Activated CD8-positive, alpha-beta T cell treated with anti-CD3 and anti-CD28 coated beads for 36 hours (primary cell): ENCODE data around the gene TGDS. TPM values are rescaled to one million over a fixed set of nuclear protein-coding genes. Genes with fewer than 3 reads are reported as not detected.

Experiments used
- ATAC-seq: fragments of 200-7000 bp; cut with Tn5 transposase; one replicate; pipeline ENCODE4 v1.10.0; 2021; ENCODE audit warnings: mild to moderate bottlenecking, moderate library complexity
- CTCF ChIA-PET: fragments of 350-600 bp; sonication (Branson Sonifier 250); formaldehyde crosslinking; loops from one replicate; lab custom pipeline; 2021; ENCODE audit warnings: antibody characterized with exemption; lab: Charles Lee
- POLR2A ChIA-PET: fragments of 350-600 bp; sonication (Branson Sonifier 250); formaldehyde crosslinking; loops from one replicate; lab custom pipeline; 2021; ENCODE audit warnings: antibody characterized with exemption; lab: Charles Lee
- DNase-seq: peaks from one replicate; pipeline ENCODE4 v3.0.0-alpha.2; 2020
- H3K27ac Mint-ChIP-seq: one replicate; pipeline ENCODE4 v1.8.0; 2021; ENCODE audit warnings: mild to moderate bottlenecking, mixed read lengths
- H3K27me3 Mint-ChIP-seq: one replicate; pipeline ENCODE4 v1.8.0; 2021; ENCODE audit warnings: mixed read lengths
- H3K36me3 Mint-ChIP-seq: one replicate; pipeline ENCODE4 v1.8.0; 2021; ENCODE audit warnings: low read depth, mixed read lengths
- H3K4me1 Mint-ChIP-seq: one replicate; pipeline ENCODE4 v1.8.0; 2021; ENCODE audit warnings: low read depth, mixed read lengths
- H3K4me3 Mint-ChIP-seq: one replicate; pipeline ENCODE4 v1.8.0; 2021; ENCODE audit warnings: mild to moderate bottlenecking, moderate library complexity, mixed read lengths
- H3K9me3 Mint-ChIP-seq: one replicate; pipeline ENCODE4 v1.8.0; 2021; ENCODE audit warnings: mixed read lengths
- intact Hi-C: fragments of 100-400 bp; cut with micrococcal nuclease; formaldehyde crosslinking; loops from one replicate; pipeline ENCODE4 v1.10.0; 2022
- total RNA-seq, 2 experiments: library from RNA; stranded (reverse); gene quantifications; one replicate each; pipeline ENCODE4 v1.2.3, GENCODE V29; 2021
- TF ChIP-seq, protein P1 (sequence below): fragments of 200-600 bp; IDR thresholded peaks from one replicate; pipeline ENCODE4 v1.8.0; 2022; ENCODE audit warnings: antibody characterized with exemption, mild to moderate bottlenecking

TGDS gene
- total RNA-seq, 2 experiments from 2014 or later: 24.0 to 27.0 TPM

- POLR2A ChIA-PET: no interaction called here
- Mint-ChIP-seq H3K27ac (no peak overlapping the region), H3K27me3 (no peaks in the 10 kb centered on the region), H3K36me3 (peaks cover 21% of the 10 kb centered on the region), H3K9me3 (peaks cover 2% of the 10 kb centered on the region), H3K4me1 (peaks cover 4% of the 10 kb centered on the region), H3K4me3 (no peak overlapping the region)
- CTCF ChIA-PET: interaction anchor here (3.4 to 4.6 kb wide), 2 partner anchors 12 to 15 kb away, joined by 16 to 24 read pairs; no protein-coding TSS in a partner anchor
- intact Hi-C loops: no loop called here
- peak; percentile 47 for ATAC-seq
- TF ChIP-seq, protein P1, sequence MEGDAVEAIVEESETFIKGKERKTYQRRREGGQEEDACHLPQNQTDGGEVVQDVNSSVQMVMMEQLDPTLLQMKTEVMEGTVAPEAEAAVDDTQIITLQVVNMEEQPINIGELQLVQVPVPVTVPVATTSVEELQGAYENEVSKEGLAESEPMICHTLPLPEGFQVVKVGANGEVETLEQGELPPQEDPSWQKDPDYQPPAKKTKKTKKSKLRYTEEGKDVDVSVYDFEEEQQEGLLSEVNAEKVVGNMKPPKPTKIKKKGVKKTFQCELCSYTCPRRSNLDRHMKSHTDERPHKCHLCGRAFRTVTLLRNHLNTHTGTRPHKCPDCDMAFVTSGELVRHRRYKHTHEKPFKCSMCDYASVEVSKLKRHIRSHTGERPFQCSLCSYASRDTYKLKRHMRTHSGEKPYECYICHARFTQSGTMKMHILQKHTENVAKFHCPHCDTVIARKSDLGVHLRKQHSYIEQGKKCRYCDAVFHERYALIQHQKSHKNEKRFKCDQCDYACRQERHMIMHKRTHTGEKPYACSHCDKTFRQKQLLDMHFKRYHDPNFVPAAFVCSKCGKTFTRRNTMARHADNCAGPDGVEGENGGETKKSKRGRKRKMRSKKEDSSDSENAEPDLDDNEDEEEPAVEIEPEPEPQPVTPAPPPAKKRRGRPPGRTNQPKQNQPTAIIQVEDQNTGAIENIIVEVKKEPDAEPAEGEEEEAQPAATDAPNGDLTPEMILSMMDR: no peak
- no peak for DNase-seq
Measured at GRCh38 chr13:94632226-94632980, 36.5 kb upstream of the TGDS start.

GRCh38 chr13:94630858-94631257 lies 34.9 kb upstream of the TGDS start:
- Mint-ChIP-seq H3K9me3 (no peaks in the 10 kb centered on the region), H3K4me3 (no peak overlapping the region), H3K27me3 (no peaks in the 10 kb centered on the region), H3K36me3 (peaks cover 24% of the 10 kb centered on the region), H3K27ac (no peak overlapping the region), H3K4me1 (no peaks in the 10 kb centered on the region)
- ChIA-PET POLR2A (no interaction called here), CTCF (interaction anchor here (3.4 to 4.6 kb wide), 2 partner anchors 11 to 14 kb away, joined by 16 to 24 read pairs; no protein-coding TSS in a partner anchor)
- TF ChIP-seq, protein P1: no peak
- DNase-seq: no peak
- intact Hi-C loops: no loop called here
- no peak for ATAC-seq

GRCh38 chr13:94623316-94623715 lies 27.4 kb upstream of the TGDS start:
- CTCF ChIA-PET: interaction anchor here (1.9 to 9.9 kb wide), 2 partner anchors 37 to 188 kb away, joined by 5 to 232 read pairs; no protein-coding TSS in a partner anchor
- no peak overlapping the region for H3K4me3 Mint-ChIP-seq
- DNase-seq (no peak), ATAC-seq (no peak)
- H3K9me3 Mint-ChIP-seq: no peaks in the 10 kb centered on the region
- TF ChIP-seq, protein P1: no peak
- no peak overlapping the region for H3K27ac Mint-ChIP-seq
- intact Hi-C loops: no loop called here
- H3K4me1 Mint-ChIP-seq: no peaks in the 10 kb centered on the region
- no peaks in the 10 kb centered on the region for H3K27me3 Mint-ChIP-seq
- peaks cover 20% of the 10 kb centered on the region for H3K36me3 Mint-ChIP-seq
- POLR2A ChIA-PET: no interaction called here

DNA sequence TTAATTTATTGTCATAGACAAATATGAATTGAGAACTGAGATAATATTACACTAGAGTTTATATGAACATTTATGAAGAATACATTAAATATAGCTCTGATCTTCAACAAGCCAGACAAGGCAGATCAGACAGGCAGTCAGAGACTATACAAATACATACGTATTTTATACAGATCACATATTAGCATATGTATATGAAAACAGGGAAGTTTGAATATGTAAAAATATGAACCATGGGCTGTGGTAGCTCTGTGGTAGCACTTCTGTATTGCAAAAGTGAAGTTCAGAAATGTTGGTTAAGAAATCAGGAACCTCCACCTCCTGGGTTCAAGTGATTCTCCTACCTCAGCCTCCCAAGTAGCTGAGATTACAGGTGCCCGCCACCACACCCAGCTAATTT lies 26.4 kb upstream of the TGDS start:
- peaks cover 20% of the 10 kb centered on the region for H3K36me3 Mint-ChIP-seq
- no peaks in the 10 kb centered on the region for H3K9me3 Mint-ChIP-seq
- ChIA-PET POLR2A (no interaction called here), CTCF (interaction anchor here (1.0 to 9.9 kb wide), 2 partner anchors 14 to 187 kb away, joined by 3 to 232 read pairs; no protein-coding TSS in a partner anchor)
- no peaks in the 10 kb centered on the region for H3K27me3 Mint-ChIP-seq
- TF ChIP-seq, protein P1: no peak
- intact Hi-C loops: no loop called here
- H3K27ac Mint-ChIP-seq: no peak overlapping the region
- H3K4me3 Mint-ChIP-seq: no peak overlapping the region
- no peak for DNase-seq
- no peak for ATAC-seq
- no peaks in the 10 kb centered on the region for H3K4me1 Mint-ChIP-seq

DNA sequence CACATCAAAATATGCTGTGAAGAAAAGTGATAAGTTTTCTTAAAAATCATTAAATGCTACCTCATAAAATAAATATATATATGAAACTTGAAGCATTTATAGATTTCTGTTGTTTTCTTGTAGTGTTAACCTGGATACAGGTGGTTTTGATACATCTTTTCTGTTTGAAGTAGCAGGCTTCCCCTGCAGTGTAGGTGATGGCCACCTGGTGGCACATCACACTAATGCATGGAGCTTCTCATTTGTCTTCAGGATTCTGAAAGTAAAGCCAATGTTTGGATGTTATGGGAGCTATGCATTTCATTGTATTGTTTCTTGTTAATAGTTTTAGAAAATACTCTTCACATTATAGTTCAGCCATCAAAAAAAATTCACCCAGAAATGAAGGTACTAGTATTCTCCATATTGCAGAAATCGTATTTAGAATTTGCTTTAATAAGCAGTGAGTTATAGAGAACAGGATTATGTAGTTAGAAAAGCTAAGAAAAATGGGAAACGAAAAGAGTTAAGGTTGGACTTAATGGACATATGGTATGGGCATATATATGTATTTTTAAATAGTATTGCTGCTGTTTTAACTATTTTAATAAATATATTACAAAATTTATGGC lies 24.4 kb upstream of the TGDS start:
- POLR2A ChIA-PET: interaction anchor here (0.9 kb wide), 1 partner anchor 72 kb away, joined by 3 read pairs; no protein-coding TSS in a partner anchor
- Mint-ChIP-seq H3K27ac (no peak overlapping the region), H3K4me3 (no peak overlapping the region), H3K27me3 (no peaks in the 10 kb centered on the region), H3K4me1 (peaks cover 8% of the 10 kb centered on the region), H3K36me3 (peaks cover 17% of the 10 kb centered on the region), H3K9me3 (no peaks in the 10 kb centered on the region)
- TF ChIP-seq, protein P1: peak; percentile 82
- DNase-seq (peak; percentile 57), ATAC-seq (peak; percentile 66)
- intact Hi-C loops: no loop called here
- CTCF ChIA-PET: interaction anchor here (0.6 to 9.9 kb wide), 20 partner anchors 10 to 784 kb away, joined by 3 to 232 read pairs (median 4); no protein-coding TSS in a partner anchor
